ACHN (cell line): ENCODE data around the gene PTPN3.

ENCODE experiments used
- DNase-seq: peaks from one replicate; pipeline ENCODE4 v3.0.0-alpha.2; 2015
- in situ Hi-C: cut with HindIII; loops from 2 replicates; pipeline ENCODE4 v1.10.0; 2017; ENCODE audit warnings: low sequenced_read_pairs, low pct_ligation_motif_present, low pct_unique_long_range_greater_than_20kb

Gene PTPN3

DNA sequence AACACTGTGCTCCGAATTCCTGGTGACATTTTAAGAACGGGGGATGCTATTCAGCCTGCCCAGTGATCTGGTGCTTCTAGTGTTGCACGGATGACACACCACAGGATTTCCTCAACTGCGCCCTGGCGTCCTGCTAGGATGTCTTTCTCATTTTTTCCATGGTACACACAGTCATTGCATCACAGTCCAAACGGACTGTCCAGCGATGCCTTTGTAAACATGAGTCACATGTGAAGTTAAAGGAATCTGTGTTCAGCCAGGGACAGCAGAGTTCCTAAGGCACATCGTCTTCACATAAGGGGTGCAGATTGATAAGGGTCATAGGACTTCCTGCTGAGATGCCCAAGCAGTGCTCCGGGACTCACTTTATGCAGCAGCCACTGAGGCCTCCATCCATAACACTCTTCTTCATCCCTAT, 9.3 kb upstream of the PTPN3 start:
- DNase-seq, result no peak
- in situ Hi-C loops, result no loop called here

DNA sequence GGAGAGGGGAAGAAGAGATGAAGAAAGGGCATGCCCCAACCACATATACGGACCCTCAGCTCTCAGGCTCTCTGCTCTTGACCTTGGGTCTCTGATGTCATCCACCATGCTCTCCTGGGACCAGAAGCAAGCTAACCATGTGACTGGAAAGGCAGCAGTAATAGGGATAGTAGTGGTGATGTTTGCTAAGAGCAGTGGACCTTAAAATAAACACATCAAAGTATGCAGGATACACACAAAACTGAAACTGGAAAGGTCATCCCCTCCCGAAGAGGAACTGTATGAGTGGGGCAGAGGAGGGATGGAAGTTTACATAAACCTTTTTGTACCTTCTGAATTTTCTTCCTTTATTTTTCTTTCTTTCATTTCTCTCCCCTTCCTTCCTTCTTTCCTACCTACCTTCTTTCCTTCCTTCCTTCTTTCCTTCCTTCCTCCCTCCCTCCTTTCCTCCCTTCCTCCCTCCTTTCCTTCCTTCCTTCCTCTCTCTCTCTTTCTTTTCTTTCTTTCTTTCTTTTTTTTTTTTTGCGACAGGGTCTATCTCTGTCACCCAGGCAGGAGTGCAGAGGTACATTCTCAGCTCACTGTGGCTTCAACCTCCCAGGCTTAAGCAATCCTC, 8.1 kb upstream of the PTPN3 start:
- in situ Hi-C loops, result no loop called here
- no peak for DNase-seq

DNA sequence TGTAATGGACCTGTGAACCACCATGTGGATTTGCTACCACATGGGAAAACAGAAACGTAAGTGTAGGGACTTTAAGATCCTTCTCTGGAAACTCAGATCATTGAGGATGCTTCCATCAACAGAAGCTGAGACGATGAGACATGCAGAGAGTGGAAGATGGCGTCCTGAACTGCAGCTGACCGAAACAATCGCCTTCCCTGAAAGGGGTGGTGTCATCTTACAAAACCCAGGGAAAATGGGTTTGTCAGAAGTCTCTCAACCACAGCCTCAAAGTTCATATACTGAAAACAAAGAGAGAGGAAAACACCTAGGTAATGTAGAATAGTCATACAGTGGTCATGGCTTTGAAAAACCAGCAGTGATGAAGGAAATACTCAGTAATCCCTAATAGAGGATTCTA, 6.6 kb upstream of the PTPN3 start:
- in situ Hi-C loops, result no loop called here

DNA sequence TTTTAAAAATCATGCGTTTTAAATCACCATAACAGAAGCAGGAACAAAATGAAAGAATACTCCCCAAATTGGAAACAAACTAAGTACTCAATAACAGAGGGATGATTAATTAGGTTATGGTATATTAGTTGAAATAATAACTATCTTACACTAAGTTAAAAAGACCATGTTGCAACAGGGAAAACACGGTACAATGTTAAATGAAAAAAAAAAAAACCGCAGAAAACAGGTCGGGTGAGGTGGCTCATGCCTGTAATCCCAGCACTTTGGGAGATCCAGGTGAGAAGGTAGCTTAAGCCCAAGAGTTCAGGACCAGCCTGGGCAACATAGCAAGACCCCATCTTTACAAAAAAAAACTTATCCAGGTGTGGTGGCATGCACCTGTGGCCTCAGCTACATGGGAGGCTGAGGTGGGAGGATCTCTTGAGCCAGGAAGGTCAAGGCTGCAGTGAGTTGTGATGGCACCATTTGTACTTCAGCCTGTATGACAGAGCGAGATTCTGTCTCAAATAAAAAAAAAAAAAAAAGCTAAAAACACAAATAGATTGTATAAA, 2.4 kb upstream of the PTPN3 start:
- in situ Hi-C loops, result no loop called here

More for the DNA sequence above, 6.6 kb upstream of the PTPN3 start:
- DNase-seq, result no peak

DNA sequence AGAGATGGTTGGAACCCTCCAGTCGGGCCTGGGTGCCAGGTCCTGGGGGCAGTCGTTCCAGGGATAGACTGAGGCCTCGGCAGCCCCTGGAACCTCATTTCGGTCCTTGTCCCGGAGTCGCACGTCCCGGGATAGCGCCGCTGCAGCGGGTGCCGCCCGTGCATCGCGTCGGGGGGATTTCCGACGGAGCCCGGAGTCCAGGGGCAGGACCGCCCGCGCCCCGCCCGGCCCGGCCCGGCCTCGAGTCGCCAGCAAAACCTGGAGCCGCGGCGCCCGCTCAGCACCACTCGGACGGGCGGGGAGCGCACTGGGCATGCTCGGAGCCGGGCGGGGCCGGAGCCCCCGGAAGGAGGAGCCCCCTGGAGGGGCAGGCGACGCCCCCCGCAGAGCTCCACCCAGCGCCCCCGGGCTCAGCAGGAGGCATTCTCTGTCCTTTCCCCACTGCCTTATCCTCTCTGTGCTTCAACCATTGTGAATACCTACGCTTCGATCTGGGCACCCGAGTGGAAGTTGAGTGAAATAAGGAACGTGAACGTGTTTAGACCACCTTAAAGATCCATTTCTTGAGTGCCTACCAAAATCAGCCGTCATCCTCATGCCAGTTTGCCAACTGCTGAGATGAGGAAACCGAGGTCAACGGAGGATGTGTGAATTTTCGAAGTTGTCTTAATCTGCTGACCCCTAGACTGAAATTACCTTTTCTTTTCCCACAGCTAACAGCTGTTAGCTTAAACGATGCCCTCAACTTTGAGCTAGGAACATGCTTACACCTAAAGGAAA, 1.7 kb upstream of the PTPN3 start:
- DNase-seq, result peak; percentile 68
- in situ Hi-C loops, result no loop called here

More for the DNA sequence above, 2.4 kb upstream of the PTPN3 start:
- no peak for DNase-seq

DNA sequence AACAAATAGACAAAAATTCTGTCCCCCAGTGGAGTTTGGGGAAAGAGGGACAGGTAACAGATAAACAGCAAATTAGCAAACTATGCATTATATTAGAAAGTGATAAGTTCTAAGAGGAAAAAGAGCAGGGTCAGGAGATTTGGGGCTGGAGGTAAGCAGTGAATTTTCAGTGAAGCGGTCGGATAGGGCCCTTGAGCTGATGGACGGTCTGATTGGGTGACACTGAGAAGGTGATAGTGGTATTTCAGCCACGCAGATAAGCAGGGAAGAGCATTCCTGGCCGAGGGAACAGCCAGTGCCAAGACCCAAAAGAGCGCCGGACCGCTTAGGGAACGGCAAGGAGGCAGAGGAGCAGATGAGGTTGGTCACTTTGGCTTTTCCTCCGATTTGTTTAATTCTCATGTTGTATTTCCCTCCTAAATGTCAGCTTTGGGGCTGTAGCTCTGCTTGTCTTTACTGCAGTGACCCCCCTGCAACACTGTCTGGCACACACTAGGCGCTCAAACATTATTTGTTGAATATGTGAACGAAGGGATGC, 1.1 kb upstream of the PTPN3 start:
- in situ Hi-C loops, result no loop called here
- no peak for DNase-seq

DNA sequence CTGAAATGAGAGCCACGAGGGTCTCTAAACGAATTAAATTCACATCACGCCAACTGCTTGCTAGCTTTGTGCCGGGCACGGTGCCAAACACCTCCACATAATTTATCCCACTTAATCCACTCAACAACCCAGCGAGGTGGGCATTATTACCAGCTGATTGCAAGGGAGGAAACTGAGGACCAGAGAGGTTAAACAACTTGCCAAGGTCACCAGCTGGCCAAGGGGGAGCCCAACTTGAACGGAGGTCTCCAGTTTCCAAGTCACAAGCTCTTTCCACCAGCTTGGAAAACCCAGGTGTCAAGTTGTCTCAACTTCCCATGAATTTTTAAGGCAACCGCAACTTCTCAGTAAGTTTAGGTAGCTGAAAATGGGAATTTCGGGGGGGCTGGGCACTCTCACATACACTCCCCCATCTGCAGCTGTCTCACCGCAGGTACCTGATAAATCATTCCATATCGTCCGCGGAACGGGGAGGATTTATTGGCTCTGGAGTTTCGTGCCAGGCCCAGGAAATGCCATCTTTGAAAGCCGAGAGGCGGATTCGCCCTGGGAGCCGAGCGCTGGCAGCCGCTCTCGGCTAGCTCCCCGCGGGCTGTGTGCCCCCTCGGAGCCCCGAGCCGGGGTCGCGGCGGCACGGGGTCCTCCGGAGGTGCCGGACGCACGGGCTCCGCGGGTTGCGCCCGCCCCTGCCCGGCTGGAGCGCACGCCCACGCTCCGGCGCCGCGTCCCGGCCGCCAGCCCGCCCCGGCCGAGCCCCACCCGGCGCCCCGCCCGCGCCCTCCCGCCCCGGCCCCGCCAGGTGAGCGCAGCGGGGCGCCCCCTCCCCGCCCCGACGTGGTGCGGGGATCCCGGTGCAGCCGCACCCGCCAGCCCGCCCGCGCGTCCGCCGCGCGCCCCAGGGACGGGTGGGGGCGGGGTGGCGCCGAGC, 617 bp downstream of the PTPN3 start:
- in situ Hi-C loops, result no loop called here

DNA sequence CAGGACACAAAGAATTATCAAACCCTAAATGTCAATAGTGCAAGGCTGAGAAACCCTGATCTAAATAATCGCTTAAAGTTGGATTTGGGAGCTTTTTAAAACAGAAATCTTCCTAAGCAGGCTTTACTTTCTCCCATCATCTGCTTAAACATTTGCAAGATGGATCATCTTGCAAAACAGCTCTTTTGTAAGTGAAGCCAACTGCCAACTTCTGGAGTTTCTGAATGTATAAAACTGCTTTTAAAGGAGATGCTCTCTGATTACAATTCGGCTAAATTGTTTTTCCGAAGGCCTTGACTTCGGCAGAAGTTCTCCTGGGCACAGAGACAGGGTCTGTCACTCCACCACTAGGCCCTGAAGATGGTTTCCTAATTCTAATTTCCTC, 1.3 kb downstream of the PTPN3 start:
- in situ Hi-C loops, result no loop called here

More for the DNA sequence above, 617 bp downstream of the PTPN3 start:
- DNase-seq, result peak; percentile 63

DNA sequence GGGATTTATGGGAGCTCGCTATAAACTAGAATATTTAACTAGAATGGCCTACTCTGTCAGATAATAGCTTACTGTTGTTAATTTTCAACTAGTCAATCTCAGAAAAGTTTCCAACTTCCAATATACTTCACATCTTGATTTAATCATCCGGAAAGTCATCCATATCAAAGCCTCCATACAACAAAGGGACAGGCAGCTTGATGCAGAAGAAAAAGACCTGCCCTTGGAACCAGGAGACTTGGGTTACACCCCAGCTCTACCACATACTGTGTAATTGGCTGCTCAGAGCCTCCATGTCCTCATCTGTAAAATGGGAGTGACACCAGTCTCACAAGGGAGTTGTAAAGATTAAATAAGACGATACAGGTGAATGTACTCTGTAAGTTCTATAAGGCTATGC, 1.9 kb downstream of the PTPN3 start:
- in situ Hi-C loops, result no loop called here
- peak; percentile 67 for DNase-seq

More for the DNA sequence above, 1.3 kb downstream of the PTPN3 start:
- DNase-seq, result no peak

DNA sequence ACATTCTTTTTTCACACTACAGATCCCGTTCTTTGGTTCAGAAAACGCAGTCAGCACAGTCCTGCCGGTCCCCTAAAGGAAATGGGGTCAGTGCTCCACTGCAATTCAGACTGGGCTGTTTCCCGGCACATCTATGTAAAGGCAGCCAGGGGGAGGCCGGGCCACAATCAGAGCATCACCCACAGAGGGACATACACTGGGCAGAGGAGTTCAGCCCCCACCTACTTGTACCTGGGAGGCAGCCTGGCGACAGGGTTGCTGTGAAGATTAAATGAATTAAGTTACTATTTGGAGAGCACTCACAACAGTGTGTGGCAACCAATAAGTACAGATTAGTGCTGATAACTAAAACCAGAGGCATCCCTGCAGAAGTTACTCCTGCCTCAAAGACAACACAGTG, 4.5 kb downstream of the PTPN3 start:
- in situ Hi-C loops, result no loop called here
- no peak for DNase-seq

DNA sequence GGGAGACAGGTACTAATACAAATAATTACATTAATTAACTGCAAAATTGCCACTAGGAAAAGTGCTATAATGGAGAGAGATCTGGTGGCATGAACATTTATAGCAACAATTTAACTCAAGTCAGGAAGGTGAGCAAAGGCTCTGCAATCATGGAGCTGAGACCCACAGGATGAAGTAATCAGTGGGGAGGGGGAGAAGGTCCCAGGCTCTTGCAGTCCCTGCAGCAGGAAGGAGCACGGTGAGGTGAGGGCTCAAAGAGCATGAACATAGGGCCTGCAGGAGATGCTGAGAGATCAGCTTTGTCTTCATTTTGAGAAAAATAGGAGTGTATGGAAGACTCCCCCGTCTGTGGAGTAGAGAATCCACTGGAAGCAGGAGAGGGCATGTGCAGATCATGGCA, 6.5 kb downstream of the PTPN3 start:
- in situ Hi-C loops, result no loop called here
- DNase-seq, result no peak

DNA sequence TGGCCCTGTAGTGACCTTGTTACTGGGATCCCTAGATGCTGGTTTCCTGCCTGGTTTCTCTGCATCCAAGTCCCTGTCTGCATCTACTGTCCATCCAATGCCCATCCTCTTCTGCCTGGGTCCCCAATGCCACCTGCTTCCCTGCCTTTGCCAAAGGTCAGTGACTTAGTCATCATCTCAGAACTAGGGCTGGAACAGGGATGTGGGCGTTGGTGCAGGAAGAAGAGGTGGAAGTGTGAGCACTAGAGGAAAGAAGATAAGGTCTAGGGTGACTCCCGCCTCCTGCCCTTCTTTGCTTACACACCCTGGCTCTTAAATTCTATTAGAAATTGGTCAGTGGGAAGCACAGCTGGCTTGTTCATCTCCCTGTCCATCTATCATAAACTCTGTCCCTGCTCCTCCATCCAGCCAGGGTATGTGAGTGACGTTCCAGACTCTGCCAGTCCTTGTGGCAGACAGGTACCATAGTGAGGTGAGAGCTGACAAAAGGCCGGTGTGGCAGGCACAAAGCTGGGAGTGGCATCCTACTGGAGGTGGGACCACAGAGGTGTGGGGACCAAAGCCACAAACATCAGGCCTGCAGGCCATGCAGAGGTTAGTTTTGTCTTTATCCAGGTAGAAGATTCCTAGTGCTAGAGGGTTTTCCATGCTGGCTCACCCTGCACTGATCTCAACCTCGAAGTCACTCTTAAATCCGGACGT, 9.2 kb downstream of the PTPN3 start:
- no peak for DNase-seq
- in situ Hi-C loops, result no loop called here

DNA sequence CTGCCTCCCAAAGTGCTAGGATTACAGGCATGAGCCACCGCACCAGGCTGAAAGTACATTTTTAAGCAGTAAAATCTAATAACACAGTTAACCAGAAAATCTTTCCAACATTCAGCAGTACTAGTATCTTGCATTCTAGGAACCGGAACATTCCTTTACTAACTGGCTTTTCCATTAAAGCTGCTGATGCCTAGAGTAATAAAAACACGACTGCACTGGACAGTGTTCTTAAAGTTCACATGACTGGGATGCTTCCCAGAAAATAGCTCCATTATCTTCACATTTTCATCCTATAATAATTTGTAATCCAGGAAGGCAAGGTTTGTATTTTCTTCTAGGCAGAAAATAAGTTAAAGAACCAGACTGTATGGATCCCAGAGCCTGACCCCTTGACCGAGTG, 9.8 kb downstream of the PTPN3 start:
- in situ Hi-C loops, result no loop called here
- no peak for DNase-seq

DNA sequence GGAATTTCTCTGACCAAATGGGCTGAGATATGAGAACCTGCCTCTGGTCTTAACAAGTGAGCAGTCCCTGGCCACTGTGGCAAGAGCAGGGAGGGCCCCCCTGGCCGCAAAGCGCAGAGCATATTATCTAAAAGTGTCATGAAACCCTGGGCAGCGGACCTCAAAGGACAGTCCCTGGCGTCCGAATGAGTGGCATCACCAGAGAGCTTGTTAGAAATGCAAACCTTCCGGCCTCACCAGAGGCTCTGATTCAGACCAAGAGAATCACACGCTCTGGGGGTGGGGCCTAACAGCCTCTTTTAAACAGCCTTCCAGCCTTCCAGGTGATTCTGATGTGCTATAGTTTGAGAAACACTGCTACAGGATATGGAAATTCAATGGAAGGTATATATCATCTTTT, 10.9 kb downstream of the PTPN3 start:
- in situ Hi-C loops, result no loop called here
- peak; percentile 59 for DNase-seq

DNA sequence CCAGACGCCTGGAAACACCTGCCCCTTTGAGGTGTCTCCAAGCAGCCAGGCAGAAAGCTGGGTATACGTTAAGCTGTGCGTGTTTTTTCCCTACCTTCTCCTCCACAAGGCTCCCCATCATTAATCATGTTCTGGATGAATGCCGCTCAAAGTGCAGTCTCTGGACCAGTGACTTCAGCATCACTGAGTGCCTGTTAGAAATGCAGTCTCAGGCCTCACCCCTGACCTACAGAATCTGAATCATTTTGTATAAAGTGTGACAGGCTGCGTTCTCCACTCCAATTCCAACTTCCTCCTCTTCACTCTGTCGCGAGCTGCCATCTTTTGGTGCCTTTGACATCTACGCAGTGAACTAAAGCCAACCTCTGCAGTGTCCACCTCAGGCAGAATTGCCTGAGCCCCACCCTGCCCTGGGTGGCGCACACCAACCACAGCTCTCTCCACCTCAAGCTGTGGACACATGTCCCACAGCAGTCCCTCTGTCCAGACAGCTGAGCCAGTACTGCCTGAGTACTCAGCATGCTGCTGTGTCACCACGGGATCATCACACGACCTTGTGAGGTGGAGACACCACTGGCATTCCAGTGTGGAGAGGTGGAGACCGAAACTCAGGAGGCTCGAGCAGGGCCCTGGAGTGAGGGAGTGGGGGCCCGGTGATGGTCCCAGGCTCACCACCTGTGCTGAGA, 14.2 kb downstream of the PTPN3 start:
- in situ Hi-C loops, result no loop called here
- DNase-seq, result peak; percentile 85

DNA sequence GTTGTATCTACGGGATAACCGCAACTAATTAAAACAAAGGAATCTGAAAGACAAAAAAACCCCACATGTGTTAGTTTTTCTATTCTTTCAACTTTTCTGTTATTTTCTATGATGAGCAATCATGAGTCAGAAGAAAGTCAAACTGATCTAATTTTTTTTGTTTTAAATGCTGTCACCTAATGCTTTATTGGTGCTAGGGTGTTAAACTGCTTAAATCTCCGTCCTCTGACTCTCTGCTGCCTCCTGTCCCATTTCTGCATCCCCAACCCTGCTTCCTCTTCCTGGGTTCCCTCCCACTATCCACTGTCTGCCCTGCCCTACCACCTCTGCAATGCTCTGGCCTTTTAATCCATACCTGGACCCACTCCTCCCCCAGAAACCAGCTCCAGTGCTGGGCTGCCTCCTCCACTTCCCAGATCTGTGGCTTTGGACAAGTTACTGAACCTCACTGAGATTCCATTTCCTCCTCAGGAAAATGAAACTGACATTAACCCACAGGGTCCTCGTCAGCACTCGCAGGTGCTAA, 15.7 kb downstream of the PTPN3 start:
- no peak for DNase-seq
- in situ Hi-C loops, result no loop called here

DNA sequence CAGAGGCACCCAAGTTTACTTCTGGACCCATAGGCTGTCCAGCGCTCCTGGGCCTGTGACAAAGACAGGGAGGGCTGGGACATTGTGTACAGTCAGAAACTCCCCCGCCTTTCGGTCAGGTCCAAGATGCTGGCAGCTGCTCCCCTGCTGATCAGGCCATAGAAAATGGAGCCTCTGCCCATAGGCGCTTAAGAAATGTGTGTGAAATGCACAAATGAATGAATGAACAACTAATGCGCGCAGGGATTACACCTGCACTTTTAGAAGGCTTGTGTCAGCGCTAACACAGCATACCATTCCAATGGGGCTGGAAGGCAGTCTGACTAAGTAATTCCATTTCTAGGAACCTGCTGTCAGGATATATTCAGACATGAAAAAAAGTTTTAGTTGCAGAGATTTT, 16.3 kb downstream of the PTPN3 start:
- in situ Hi-C loops, result no loop called here
- no peak for DNase-seq
